ENCODE results near the gene MYO1B. TPM values are rescaled to one million over a fixed set of nuclear protein-coding genes. Genes with fewer than 3 reads are reported as not detected.

Gene MYO1B
- total RNA-seq, 1 donor = 0.73 TPM

DNA sequence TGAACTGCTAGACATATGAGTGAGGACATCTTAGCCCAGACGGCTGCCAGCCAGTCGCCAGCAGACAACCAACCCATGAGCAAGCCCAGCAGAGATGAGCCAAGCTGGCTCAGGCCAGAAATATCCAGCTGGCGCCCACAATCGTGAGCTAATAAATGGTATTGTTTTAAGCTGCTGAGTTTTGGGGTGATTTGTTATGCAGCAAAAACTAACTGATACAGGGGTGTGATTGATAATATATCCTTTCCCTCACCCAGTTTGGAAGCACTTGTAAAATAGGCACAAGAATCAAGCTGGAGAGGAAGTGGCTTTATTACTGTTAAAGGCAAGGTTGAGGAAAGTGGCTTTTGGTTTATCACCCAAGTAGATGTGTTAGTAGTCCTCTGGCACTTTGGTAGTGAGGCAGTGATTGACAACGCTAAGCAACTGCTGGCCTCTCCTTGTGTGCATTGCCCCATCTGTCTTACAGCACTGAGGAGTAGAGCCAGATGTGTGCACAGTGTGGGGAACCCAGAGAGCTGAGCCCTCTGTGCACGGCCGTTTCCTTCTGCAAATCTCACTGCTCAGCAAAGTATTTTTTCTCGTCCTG lies 110.1 kb downstream of the MYO1B start:
- Histone ChIP-seq H3K27me3 (ENCODE audit: insufficient read depth, low read length) (peaks cover 10% of the 10 kb centered on the region), H3K4me3 (ENCODE audit: low read length) (no peak overlapping the region), H3K9me3 (ENCODE audit: low read depth, low read length) (no peaks in the 10 kb centered on the region), H3K4me1 (ENCODE audit: insufficient read depth, low read length) (no peaks in the 10 kb centered on the region)

DNA sequence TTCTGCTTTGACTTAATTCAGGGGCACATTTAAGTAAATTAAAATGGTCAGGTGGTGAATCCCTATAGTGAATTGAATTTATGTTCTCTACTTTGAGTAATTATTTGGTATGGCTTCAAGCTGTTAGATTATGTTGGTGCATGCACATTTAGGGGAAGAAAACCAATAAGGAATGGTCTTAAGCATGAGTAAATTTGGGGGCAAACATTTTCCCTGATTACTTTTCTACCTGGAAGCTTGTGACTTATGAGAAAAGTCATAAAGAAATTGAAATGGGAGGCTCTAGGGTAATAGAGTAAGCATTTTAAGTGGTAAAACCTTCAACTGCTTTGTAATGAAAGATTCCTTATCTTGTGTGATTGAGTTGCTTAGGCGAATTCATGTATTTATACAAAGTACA lies 112.5 kb downstream of the MYO1B start:
- Histone ChIP-seq H3K4me1 (ENCODE audit: insufficient read depth, low read length) (no peaks in the 10 kb centered on the region), H3K27me3 (ENCODE audit: insufficient read depth, low read length) (peaks cover 10% of the 10 kb centered on the region), H3K4me3 (ENCODE audit: low read length) (no peak overlapping the region), H3K9me3 (ENCODE audit: low read depth, low read length) (no peaks in the 10 kb centered on the region)

DNA sequence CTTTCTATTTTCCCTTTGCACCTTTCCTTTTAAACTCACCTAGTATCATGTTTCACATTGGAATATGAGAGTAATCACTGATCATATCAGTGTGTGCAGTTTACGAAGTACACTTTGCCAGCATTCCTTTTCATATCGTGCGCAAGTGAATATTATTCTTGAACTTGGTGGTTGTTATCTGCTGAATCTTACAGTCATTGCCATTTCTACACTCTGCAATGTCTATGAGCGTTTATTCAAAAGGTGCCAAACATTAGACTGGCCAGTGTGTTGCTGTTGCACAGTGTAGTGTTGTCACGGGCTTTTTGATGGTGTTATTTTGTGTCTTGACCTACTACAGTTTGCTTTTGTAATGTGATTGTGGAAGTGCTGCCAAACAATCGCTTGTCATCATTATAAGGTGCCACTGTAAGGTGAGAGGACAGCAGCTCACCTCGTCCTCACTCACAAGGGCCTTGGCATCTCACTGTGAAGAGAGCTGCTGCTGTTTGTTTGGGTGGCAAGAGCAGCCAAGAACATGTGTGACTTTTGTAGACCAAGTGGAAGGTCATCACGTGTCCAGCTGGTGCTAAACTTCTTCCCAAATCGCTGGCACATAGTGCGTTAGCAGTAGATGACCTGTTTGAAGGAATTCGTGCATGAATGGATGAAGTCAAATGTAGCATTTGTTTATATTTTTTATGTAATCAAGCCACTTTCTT lies 113.3 kb downstream of the MYO1B start:
- H3K27me3 ChIP-seq (ENCODE audit: insufficient read depth, low read length) = peaks cover 9% of the 10 kb centered on the region
- H3K4me3 ChIP-seq (ENCODE audit: low read length) = no peak overlapping the region
- H3K9me3 ChIP-seq (ENCODE audit: low read depth, low read length) = no peaks in the 10 kb centered on the region
- H3K4me1 ChIP-seq (ENCODE audit: insufficient read depth, low read length) = no peaks in the 10 kb centered on the region

DNA sequence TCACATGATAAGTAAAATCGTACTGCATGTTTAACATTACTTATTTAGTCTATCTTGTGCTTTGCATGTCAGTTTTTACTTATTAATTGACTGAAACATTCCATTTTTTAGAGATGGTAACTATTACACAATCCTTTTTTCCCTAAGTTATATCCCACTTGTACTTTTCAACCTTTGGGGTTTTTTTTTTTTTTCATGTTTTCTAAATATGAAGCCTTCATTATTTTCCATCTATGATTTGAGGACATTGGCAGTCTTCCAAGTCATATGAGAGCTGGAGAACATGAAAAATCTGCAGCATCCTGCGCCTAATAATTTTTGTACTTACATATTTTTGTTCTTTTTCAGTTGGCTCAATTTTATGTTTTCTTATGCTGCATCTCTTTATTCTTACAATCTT lies 113.9 kb downstream of the MYO1B start:
- Histone ChIP-seq H3K27me3 (ENCODE audit: insufficient read depth, low read length) (peaks cover 8% of the 10 kb centered on the region), H3K4me3 (ENCODE audit: low read length) (no peak overlapping the region), H3K4me1 (ENCODE audit: insufficient read depth, low read length) (no peaks in the 10 kb centered on the region), H3K9me3 (ENCODE audit: low read depth, low read length) (no peaks in the 10 kb centered on the region)

DNA sequence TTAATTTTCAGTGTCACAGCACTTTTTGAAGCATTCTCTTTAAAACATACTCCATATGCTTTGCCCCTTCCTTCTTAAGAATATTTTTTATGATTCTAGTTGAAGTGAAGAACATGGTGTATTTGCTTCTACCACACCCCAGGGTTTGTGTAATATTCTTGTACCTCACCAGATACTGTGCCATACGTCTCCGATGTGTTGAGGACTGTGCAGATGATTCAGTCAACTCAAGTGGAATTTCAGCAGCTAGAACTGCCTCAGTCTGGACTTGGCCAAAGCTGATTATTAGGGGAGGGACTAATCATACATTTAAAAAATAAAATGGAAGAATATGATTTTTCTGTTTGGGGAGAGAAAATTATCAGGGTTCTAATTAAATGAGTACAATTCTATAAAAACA lies 115.7 kb downstream of the MYO1B start:
- no peaks in the 10 kb centered on the region for H3K4me1 ChIP-seq (ENCODE audit: insufficient read depth, low read length)
- H3K4me3 ChIP-seq (ENCODE audit: low read length) = no peak overlapping the region
- H3K9me3 ChIP-seq (ENCODE audit: low read depth, low read length) = no peaks in the 10 kb centered on the region
- peaks cover 8% of the 10 kb centered on the region for H3K27me3 ChIP-seq (ENCODE audit: insufficient read depth, low read length)

DNA sequence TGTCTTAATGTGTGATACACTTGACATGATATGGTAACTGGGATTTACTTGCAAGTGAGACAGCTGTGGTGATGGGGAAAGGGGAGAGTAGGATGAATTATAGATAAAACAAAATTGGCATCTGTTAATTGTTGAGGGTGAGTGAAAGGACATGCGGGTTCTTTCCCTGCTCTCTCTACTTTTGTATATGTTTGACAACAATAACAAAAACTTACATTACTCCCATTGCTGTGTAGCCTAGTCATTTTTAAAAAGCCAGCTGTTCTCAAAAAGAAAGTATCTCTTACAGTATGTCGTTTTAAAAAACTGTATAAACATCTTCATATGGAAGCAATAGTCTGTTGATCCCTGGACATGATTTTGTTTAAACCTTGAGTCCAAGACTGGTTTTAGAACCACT lies 117.6 kb downstream of the MYO1B start:
- no peaks in the 10 kb centered on the region for H3K9me3 ChIP-seq (ENCODE audit: low read depth, low read length)
- peaks cover 8% of the 10 kb centered on the region for H3K27me3 ChIP-seq (ENCODE audit: insufficient read depth, low read length)
- H3K4me3 ChIP-seq (ENCODE audit: low read length) = no peak overlapping the region
- no peaks in the 10 kb centered on the region for H3K4me1 ChIP-seq (ENCODE audit: insufficient read depth, low read length)

DNA sequence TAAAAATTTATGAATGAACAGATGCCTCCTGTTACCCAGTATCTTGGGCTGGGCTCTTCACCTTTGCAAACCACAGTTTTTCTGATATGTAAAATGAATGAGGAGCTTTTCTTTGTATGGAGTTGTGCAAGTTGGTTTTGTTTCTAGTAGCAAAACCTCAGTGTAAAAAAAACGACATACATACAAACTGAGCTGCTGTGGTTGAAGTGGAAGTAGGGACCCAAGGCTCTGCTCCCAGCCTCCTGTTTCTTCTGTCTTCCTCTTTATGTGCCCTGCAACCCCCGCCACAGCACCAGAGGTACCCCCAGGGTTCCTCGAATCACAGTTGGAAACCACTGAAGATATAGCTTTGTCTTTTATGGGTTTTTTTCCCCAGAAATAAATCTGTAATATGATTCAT lies 118.1 kb downstream of the MYO1B start:
- Histone ChIP-seq H3K27me3 (ENCODE audit: insufficient read depth, low read length) (peaks cover 8% of the 10 kb centered on the region), H3K4me3 (ENCODE audit: low read length) (no peak overlapping the region), H3K9me3 (ENCODE audit: low read depth, low read length) (no peaks in the 10 kb centered on the region), H3K4me1 (ENCODE audit: insufficient read depth, low read length) (no peaks in the 10 kb centered on the region)

DNA sequence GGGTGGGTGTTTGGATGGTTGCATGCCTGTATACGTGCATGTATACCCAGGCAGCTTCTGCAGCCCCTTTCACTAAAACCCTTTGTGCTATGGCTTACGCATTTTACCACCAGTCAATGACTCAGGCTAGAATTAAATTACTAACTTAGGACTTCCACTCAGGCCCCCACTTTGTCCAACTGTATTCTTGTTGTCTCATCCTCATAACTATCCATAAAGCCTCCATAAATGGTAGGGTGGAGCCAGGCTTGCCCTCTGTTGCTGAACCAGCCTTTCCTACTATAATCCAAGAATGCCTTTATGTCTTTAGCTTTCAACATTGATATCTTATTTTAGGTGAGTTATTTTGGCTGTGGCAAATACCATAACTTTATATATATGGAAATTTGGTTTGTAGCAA lies 119.9 kb downstream of the MYO1B start:
- Histone ChIP-seq H3K4me1 (ENCODE audit: insufficient read depth, low read length) (no peaks in the 10 kb centered on the region), H3K9me3 (ENCODE audit: low read depth, low read length) (no peaks in the 10 kb centered on the region), H3K4me3 (ENCODE audit: low read length) (no peak overlapping the region), H3K27me3 (ENCODE audit: insufficient read depth, low read length) (no peaks in the 10 kb centered on the region)

DNA sequence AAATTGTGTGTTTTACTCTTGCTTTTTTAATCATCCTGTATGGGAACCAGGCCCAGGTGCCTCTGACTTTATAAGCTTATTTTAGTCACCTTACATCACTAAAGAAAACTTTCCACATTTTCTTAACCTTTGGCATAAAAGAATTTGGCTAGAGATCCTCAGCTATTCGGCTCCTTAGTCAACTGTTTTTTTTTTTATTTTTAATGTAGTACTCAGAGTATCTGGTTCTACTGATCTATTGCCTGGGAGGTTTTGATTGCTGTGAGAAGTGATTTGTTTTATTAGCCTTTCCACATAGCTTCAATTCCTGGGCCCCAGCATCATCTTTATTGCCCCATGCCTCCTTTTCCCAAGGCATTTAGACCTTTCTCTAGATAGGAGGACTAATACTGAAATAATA lies 121.0 kb downstream of the MYO1B start:
- Histone ChIP-seq H3K9me3 (ENCODE audit: low read depth, low read length) (no peaks in the 10 kb centered on the region), H3K4me1 (ENCODE audit: insufficient read depth, low read length) (no peaks in the 10 kb centered on the region), H3K27me3 (ENCODE audit: insufficient read depth, low read length) (no peaks in the 10 kb centered on the region), H3K4me3 (ENCODE audit: low read length) (no peak overlapping the region)

DNA sequence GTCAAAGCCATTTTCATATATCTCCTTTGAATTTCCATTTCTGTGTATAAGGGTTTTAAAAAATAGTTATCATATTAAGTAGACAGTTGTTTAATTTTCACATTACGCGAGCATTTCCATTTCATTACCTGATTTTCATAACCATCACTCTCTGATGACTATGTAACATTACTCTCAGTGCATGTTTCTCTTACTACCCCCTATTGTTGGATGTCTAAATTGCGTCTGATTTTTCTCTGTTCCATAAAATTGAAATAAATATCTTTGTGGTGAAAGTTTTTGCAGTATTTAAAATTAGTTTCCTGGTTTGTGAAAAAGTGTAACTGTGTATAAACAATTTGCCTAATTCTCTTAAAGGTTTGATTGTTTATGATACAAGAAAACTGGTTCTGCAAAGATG lies 123.8 kb downstream of the MYO1B start:
- H3K27me3 ChIP-seq (ENCODE audit: insufficient read depth, low read length) = no peaks in the 10 kb centered on the region
- no peaks in the 10 kb centered on the region for H3K4me1 ChIP-seq (ENCODE audit: insufficient read depth, low read length)
- H3K9me3 ChIP-seq (ENCODE audit: low read depth, low read length) = no peaks in the 10 kb centered on the region
- H3K4me3 ChIP-seq (ENCODE audit: low read length) = no peak overlapping the region

DNA sequence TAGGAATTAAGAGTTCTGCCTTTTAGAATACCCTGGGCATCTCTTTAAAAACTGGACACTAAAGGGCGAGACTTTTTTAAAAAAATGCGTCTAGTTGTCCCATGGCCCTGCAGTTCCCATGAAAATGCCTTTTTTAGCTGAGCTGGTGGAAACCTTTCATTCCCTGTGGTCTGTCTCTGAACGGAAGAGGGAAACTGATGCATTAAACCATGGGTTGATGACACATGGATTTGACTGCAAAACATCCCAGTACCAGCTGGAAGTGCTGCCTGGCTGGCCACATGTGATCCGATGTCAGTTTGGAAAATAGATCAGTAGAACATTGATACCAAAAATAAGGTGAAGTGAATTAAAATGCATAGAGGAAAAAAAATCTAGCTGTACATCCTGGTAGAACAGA lies 129.2 kb downstream of the MYO1B start:
- Histone ChIP-seq H3K27me3 (ENCODE audit: insufficient read depth, low read length) (no peaks in the 10 kb centered on the region), H3K4me3 (ENCODE audit: low read length) (no peak overlapping the region), H3K4me1 (ENCODE audit: insufficient read depth, low read length) (peaks cover 11% of the 10 kb centered on the region), H3K9me3 (ENCODE audit: low read depth, low read length) (no peaks in the 10 kb centered on the region)

DNA sequence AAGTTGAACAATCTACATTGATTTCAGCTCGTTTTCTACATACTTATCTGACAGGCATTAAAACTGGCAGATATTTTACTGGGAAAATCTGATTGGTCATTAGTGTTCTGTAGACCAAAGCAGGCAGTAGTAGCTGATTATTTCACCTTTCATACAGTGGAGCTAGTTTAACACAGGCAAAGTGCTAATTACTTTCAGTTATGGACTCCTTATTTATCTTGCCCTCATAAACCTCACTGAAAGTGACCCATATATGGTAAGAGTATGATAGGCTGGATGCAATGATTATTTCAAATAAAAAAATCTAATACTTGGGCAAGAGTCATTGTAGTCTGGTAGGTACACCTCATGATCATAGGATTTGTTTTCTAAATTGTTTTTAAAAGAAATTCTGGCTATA lies 129.7 kb downstream of the MYO1B start:
- Histone ChIP-seq H3K4me1 (ENCODE audit: insufficient read depth, low read length) (peaks cover 11% of the 10 kb centered on the region), H3K9me3 (ENCODE audit: low read depth, low read length) (no peaks in the 10 kb centered on the region), H3K4me3 (ENCODE audit: low read length) (no peak overlapping the region), H3K27me3 (ENCODE audit: insufficient read depth, low read length) (no peaks in the 10 kb centered on the region)

DNA sequence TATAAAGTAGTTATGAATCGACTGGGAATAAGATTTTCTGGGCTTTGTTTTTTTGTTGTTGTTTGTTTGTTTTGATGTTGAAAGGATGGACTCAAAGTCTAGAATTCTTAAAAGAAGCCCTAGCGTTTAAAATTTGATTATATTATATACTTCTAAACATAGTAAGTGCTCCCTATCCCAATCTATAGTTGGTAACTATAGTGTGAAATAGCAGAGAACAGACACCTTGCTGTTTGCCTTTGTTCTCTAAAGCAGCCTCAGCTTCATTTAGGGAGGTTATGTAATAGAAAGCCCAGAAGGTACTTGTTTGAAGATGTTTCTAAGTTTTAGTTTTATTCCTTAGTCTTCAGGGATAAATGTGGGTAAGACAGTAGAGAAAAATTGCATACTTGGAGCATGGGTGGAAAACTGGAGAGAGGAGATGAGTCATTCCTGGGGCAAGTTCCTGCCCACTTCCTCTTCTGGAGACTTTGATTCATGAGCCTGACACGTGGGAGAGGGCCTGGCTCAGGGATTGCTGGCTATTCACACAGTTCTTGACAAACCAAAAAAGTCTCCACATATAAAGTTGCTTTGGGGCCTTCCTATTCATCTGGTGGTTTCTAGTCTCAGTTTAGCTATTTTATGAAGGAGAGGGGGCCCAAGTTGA lies 131.9 kb downstream of the MYO1B start:
- H3K9me3 ChIP-seq (ENCODE audit: low read depth, low read length) = no peaks in the 10 kb centered on the region
- no peaks in the 10 kb centered on the region for H3K27me3 ChIP-seq (ENCODE audit: insufficient read depth, low read length)
- H3K4me1 ChIP-seq (ENCODE audit: insufficient read depth, low read length) = peaks cover 11% of the 10 kb centered on the region
- H3K4me3 ChIP-seq (ENCODE audit: low read length) = no peak overlapping the region

DNA sequence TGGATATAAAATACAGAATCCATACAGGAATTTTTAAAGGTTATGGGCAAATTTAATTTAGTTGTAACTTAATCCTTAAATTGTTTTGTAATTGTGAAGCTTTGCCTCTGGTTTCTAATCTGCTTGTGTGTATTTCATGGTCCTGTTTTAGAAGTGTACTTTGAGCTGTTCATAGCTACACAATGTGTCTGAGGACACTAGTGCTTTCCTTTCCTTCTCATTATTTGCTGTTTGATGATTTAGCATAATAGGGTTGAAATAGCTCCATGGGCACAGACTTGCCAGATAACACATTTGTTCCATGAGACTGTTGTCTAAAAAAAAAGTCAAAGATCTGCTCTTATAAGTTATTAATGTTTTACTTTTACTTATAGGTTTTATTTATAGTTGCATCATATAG lies 134.2 kb downstream of the MYO1B start:
- no peaks in the 10 kb centered on the region for H3K27me3 ChIP-seq (ENCODE audit: insufficient read depth, low read length)
- H3K4me1 ChIP-seq (ENCODE audit: insufficient read depth, low read length) = peaks cover 11% of the 10 kb centered on the region
- no peaks in the 10 kb centered on the region for H3K9me3 ChIP-seq (ENCODE audit: low read depth, low read length)
- H3K4me3 ChIP-seq (ENCODE audit: low read length) = no peak overlapping the region

DNA sequence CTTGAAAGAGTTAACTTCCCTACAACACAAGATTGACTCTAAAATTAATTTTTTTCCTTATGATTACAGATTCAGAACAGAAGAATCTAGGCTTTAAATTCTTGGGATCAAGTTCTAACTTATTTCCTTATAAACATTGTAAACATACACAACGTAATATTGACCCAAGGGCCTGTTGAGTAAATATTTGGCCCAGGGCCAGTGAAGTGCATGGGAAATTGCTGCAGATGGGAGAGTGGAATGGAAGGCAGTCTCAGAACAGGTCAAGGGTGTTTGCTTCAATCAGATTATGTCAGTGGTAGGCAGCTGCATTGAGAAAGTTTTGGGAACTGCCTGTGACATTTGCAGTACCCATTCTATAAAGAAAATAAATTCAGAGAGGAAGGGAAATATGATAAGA lies 137.6 kb downstream of the MYO1B start:
- H3K27me3 ChIP-seq (ENCODE audit: insufficient read depth, low read length) = no peaks in the 10 kb centered on the region

DNA sequence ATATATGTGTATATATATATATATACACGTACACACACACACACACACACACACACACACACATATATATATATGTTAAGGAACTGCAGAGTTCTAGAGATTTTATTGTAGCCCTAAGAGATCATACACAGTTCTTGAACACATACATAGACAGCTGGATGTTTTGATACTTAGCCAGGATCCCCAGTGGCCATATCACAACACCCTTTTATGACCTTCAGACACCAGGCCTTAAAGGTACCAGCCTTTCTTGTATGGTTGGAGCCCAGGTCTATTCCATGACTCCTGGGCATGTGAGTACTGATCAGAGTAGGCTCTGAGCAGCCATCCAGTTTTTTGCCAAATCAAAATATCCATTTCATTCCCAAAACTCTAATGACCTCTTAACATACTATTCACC lies 138.3 kb downstream of the MYO1B start:
- Histone ChIP-seq H3K27me3 (ENCODE audit: insufficient read depth, low read length) (no peaks in the 10 kb centered on the region), H3K4me3 (ENCODE audit: low read length) (no peak overlapping the region), H3K4me1 (ENCODE audit: insufficient read depth, low read length) (no peaks in the 10 kb centered on the region), H3K9me3 (ENCODE audit: low read depth, low read length) (no peaks in the 10 kb centered on the region)

More for the DNA sequence above, 137.6 kb downstream of the MYO1B start:
- no peak overlapping the region for H3K4me3 ChIP-seq (ENCODE audit: low read length)
- no peaks in the 10 kb centered on the region for H3K9me3 ChIP-seq (ENCODE audit: low read depth, low read length)
- H3K4me1 ChIP-seq (ENCODE audit: insufficient read depth, low read length) = peaks cover 2% of the 10 kb centered on the region

Data from mononuclear cell (primary cell).